ENCODE measurements around the gene PLD2.

The PLD2 gene, protein sequence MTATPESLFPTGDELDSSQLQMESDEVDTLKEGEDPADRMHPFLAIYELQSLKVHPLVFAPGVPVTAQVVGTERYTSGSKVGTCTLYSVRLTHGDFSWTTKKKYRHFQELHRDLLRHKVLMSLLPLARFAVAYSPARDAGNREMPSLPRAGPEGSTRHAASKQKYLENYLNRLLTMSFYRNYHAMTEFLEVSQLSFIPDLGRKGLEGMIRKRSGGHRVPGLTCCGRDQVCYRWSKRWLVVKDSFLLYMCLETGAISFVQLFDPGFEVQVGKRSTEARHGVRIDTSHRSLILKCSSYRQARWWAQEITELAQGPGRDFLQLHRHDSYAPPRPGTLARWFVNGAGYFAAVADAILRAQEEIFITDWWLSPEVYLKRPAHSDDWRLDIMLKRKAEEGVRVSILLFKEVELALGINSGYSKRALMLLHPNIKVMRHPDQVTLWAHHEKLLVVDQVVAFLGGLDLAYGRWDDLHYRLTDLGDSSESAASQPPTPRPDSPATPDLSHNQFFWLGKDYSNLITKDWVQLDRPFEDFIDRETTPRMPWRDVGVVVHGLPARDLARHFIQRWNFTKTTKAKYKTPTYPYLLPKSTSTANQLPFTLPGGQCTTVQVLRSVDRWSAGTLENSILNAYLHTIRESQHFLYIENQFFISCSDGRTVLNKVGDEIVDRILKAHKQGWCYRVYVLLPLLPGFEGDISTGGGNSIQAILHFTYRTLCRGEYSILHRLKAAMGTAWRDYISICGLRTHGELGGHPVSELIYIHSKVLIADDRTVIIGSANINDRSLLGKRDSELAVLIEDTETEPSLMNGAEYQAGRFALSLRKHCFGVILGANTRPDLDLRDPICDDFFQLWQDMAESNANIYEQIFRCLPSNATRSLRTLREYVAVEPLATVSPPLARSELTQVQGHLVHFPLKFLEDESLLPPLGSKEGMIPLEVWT
- 13.3 to 23.8 (median 19.9) reads per million in 4 donors for total RNA-seq

DNA sequence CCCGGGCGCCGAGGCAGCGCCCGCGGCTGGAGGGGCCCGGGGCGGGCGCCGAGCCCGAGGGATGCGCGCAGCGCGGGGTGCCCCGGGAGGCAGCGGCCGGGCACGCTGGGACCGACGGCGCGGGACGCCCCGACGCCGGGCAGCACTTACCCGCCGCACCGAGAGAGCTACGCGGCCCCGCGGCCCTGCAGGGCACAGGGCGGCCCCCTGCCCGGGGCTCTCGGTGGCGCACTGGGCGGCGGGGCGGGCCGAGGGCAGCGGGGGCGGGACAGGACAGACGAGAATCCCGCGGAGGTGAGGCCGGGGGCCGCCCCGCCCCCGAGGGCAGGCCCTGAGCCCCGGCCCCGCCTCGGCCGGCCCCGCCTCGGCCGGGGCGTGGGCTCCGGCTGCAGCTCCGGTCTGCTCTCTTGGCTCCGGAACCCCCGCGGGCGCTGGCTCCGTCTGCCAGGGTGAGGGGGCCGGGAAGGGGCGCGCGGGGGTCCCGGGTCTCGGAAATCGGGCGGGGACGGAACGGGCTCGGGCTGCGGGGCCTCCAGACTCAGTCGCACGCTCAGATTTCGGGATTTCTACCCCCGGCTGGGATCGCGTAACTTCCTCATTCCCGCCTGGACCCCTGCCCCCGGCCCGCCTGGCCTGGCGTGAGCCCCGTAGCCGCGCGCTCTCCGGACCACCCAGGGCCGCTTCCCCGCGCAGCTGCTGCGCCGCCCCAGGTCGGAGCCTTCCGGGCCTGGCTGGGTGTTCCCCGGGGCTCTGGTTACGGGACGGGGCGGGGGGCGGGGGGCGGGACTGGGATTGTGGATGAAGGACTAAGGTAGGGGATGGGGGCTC lies at the start of gene PLD2:
TSS of gene PLD2 (plus strand) at position 376 of the 828 bp plus-strand sequence. CDS start 621 bp downstream, outside the sequence.
- DNase-seq: peak; percentile 80 to 88 (median 84)

DNA sequence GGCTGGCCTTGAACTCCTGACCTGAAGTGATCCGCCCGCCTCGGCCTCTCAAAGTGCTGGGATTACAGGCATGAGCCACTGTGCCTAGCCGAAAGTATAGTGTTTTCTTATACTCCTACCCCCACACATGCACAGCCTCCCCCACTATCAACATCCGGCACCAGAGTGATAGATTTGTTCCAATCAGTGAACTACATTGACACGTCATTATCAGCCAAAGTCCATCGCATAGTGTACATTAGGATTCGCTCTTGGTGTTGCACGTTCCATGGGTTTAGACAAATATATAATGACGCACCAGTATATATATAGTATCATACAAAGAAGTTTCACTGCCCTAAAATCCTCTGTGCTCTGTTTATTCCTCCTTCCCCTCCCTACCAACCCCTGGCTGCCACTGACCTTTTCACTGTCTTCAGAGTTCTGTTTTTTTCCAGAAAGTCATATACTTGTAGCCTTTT lies 47.1 kb upstream of the PLD2 start:
- DNase-seq: no peak

DNA sequence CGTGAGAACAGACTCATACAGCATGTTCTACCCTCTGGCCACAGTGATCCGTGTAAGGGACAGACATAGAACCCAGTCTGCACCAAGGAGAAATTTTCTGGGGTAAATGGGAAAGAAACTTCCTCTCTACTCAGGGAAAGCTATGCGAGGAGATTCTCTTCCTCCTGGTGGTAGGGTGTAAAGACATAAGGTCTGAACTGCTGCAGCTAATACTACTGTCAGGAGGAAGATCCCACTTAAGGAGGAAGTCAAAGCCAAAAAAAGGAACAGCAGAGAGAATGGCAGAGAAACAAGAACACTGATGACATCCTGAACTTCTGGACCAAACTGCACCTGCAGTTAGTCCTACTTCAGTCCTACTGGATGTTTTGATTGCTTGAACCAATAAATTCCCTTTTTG lies 42.4 kb upstream of the PLD2 start:
- no peak for DNase-seq

DNA sequence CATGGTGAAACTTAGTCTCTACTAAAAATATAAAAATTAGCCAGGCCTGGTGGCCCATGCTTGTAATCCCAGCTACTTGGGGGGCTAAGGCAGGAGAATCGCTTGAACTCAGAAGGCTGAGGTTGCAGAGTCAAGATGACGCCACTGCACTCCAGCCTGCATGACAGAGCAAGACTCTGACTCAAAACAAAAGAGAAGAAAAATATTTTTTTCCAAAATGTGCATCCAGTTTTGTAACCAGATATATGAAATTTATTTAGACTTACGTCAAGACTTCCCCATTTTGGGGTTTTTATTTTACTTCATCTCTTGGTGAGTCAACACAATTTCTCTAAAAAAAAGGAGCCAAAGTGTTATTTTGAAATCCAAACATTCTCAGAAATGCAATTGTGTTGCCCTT lies 40.8 kb upstream of the PLD2 start:
- DNase-seq: no peak

DNA sequence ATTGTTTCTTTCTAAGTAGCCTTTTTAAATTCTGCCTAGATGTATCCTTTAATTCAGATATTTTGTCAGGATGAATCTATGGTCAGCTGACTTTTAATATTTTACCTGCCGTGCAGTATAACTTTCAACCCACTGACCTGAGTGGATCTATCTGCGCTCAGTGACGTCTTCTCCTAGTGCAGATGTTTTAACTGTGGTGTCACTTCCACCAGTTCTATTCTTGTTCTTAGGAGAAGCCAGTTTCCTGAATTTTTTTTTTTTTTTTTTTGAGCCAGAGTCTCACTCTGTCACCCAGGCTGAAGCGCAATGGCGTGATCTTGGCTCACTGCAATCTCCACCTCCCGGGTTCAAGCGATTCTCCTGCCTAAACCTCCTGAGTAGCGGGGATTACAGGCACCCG lies 40.2 kb upstream of the PLD2 start:
- no peak for DNase-seq

DNA sequence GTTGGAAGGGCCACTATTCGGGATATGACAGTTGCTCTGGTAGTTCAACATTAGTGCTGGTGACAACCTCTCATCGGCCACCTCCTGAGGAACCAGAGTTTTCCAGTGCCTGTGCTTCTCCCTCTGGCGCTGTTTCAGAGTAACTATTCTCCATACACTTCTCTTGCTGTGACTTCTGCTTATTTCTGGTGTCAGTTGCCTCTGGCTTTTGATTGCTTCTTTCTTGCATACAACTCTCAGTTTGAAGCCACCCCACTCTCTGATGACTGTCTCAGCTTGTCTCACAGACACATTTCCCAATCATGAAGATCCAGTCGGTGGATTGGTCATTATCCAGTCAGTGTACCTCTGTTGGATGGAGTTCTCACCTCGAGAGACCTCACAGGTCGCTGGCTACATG lies 38.7 kb upstream of the PLD2 start:
- no peak for DNase-seq

DNA sequence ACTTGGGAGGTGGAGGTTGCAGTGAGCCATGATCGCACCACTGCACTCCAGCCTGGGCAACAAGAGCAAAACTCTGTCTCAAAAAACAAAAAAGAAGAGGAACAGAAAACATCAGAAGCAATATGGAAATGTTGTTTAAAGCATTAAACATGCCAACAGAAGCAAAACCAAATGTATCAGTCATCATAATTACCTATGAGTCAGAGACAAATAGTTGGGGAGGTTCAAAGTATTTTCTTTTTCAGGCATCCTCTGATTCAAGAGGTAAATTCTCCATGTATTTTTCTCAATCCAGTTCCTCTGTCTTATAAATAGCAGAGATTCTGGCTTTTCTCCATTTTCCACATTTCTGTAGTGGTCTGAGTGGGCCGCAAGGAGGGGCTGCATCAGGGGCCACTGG lies 37.3 kb upstream of the PLD2 start:
- no peak for DNase-seq

DNA sequence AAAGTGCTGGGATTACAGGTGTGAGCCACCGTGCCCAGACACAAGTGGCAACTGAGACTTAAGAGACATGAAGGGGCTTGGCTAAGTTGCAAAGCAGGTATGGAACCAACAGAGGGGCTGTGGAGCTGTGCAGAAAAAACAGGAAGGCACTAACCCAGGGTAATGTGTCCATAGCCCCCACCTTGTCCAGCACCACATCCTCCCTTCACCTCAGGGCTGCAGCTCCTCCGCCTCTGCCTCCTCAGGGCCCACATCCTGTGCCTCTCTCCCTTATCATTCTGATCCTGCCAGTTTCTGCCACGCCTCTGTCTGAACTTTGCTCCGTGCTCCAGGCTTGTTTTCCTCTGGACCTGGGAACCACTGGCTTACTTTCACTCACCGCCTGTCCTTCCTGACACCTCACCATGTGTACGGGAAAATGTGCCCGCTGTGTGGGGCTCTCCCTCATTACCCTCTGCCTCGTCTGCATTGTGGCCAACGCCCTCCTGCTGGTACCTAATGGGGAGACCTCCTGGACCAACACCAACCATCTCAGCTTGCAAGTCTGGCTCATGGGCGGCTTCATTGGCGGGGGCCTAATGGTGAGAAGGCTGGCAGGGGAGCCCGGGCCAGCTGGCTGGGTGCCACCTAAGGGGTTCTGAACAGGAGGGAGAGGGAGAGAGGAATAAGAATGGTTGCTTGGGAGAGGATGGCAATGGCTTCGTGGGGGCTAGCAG lies 35.3 kb upstream of the PLD2 start, which contains the start of gene TM4SF5:
TSS of gene TM4SF5 (plus strand) at position 368 of the 716 bp plus-strand sequence. CDS start at position 405, 37 bp downstream.
- DNase-seq: peak in 1 of 5 donors; percentile 40

DNA sequence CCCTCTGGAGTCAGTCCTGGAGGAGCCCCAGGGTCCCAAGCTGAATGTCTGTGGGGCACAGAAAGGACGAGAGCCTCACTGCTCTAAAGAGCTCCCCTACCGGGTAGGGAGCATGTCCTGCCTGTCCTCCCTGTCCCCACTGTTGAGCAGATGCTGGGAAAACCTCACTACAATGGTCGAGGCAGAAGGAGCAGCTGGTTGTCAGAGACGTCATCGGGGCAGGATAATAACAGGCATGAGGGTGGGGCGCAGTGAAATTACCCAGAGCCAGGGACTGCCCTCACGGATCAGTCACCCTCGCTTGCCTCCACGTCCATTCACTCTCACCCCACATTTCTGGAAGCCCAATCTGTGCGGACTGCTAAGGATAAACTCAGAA lies 34.7 kb upstream of the PLD2 start:
- DNase-seq: no peak

DNA sequence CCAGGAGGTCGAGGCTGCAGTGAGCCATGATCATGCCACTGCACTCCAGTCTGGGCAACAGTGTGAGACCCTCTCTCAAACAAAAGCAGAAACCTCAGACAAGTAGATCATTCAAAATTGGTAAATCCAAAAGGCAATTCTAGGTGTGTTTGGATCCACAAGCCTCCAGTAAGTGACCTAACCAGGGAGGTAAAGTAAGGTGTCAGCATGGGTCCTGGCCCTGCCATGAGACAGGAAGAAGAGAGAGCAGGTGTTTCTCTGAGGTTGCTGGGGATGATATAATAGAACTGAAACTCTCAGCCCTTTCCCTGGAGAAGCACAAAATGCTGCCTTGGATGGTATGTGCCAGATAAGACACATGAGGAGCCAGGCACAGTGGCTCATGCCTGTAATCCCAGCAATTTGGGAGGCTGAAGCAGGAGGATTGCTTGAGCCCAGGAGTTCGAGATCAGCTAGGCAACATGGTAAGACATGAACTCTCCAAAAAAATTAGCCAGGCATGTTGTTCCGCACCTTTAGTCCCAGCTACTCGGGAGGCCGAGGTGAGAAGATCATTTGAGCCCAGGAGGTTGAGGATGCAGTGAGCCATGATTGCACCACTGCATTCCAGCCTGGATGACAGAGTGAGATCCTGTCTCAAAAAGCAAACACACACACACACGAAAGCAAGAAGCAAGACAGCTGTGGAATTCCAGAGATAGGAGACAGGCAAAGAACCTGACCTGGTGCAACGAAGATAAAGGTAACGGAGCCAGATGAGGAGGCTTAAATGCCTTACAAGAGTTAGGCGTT lies 28.8 kb upstream of the PLD2 start:
- DNase-seq: no peak

DNA sequence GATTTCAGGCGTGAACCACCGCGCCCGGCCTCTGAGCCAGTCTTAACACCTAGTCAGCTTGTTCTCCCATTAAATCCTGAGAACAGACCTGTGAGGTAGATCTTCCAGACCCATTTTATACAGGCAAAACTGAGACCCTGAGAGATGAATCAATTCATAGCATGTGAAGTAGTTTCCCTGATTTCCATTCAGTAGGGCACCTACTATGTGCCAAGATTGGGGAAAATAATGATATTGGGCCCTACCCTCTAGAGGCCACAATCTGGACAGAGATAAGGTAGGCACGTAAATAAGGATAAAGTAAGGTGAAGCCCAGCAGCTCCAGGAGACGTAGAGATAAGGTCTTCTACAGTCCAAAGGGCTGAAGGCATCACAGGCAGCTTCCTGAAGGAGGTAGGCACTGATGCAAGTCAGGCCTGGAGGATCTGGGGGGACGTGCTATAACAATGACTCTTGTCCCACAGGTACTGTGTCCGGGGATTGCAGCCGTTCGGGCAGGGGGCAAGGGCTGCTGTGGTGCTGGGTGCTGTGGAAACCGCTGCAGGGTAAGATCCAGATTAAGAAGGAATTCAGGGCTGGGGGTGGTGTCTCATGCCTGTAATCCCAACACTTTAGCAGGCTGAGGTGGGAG lies 26.5 kb upstream of the PLD2 start:
- no peak for DNase-seq

DNA sequence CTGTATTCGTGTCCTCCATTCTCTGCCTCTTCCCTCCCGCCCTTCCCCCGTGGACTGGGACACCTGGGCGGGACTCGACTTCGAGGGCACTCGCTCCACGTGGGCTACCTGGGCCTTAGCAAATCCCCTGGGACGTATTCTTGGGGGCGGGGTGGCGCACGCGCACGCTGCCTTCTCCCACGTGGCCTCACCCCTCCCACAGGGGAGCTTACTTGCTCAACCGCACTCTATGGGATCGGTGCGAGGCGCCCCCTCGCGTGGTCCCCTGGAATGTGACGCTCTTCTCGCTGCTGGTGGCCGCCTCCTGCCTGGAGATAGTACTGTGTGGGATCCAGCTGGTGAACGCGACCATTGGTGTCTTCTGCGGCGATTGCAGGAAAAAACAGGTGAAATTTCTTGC lies 24.3 kb upstream of the PLD2 start:
- peak in 1 of 5 donors; percentile 34 for DNase-seq

DNA sequence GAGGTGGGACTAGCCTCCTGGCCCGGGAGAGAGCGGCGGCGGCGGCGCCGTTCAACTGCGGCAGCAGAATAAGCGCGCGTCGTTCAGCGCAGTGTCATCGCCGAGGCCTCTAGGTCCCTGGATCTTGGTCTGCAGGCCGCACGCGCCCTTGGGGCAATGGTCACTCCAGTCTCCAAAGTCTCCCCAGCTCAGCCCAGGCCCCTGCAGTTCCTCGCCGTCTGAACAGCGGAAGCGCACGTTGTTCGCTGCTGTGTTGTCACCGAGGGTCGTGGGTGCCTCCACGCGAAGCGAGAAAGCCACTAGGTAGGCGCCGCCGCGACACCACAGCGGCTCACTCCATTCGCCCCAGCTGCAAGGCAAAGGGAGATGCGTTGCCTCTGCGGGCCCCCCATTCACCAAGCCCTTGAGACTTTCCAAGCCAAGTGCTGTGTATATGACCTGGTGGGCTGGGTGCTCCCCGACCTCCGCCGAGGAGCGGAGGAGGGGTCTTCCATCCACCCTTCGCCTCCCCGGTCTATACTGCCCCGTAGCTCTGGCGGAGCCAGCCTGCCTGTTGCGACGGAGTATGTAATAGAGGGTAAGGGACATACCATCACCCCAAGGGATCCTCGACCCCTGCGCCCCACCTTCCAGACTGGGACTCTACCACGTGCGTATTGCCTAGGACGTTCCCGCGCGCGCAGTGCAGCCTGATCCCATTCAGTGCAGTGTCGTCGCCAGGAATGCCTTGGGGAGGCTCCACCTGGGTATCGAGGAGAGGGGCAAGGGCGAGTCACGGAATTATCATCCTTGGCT lies 21.4 kb upstream of the PLD2 start:
- DNase-seq: no peak

DNA sequence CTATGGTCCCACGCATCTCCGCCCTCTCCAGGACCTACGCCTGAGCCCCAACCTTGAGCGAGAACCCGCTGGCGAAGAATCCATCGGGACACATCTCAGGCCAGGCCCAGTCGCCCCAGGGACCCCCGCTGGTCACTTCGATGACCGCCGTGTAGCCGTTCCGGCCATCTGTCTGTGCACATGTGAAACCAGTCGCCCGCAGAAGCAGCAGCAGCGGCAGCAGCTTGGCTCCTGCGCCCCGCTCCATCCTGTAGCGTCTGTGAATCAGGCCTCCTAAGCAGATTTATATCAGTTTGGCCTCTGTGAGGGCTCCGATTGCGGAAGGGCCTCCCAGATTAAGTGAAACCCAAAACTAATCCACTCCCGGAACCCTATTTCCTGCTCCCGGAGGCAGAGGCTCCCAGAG lies 20.8 kb upstream of the PLD2 start, which contains the start of gene VMO1:
TSS of gene VMO1 (minus strand) at position 259 of the 406 bp plus-strand sequence. CDS start at position 247, 12 bp downstream.
- no peak for DNase-seq

DNA sequence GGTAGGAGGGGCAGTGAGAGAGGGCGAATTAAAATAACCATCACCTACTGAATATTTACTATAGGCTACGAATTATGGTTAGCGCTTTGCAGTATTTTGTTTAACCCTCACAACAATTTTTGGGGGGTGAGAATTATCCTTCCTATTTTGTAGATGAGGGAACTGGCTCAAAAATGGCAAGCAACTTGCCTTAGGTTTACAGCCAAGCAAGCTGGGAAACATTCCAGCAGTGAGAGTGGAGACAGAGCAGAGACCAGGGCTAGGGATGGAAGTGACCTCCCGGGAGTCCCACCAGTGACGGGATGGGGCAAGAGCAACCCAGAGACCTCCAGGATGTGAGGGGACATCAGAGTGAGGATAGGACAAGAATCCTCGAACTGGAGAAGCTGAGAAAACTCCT lies 20.4 kb upstream of the PLD2 start:
- DNase-seq: no peak

DNA sequence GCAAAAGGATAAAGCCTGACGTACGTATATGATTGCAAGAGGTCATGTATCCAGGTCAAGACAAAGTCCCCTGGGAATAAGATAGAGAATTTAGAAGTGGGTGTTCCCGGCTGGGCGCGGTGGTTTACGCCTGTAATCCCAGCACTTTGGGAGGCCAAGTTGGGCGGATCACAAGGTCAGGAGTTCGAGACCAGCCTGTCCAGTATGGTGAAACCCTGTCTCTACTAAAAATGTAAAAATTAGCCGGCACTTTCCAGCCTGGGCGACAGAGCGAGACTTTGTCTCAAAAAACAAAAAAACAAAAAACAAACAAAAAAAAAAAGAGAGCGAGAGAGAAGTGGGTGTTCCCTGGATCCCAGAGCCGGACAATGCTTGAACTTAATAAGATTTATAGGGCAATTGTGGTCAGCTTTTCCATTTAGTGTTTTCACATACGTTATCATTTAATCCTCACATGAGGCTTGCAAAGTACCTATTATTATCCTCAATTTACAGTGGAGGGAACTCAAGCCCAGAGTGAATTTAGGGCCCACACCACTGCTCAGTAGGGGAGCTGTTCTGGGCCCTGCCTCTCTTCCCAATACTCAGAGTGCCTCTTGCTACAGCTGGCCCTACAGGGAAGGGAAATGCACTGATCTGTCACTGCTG lies 18.7 kb upstream of the PLD2 start:
- DNase-seq: no peak

DNA sequence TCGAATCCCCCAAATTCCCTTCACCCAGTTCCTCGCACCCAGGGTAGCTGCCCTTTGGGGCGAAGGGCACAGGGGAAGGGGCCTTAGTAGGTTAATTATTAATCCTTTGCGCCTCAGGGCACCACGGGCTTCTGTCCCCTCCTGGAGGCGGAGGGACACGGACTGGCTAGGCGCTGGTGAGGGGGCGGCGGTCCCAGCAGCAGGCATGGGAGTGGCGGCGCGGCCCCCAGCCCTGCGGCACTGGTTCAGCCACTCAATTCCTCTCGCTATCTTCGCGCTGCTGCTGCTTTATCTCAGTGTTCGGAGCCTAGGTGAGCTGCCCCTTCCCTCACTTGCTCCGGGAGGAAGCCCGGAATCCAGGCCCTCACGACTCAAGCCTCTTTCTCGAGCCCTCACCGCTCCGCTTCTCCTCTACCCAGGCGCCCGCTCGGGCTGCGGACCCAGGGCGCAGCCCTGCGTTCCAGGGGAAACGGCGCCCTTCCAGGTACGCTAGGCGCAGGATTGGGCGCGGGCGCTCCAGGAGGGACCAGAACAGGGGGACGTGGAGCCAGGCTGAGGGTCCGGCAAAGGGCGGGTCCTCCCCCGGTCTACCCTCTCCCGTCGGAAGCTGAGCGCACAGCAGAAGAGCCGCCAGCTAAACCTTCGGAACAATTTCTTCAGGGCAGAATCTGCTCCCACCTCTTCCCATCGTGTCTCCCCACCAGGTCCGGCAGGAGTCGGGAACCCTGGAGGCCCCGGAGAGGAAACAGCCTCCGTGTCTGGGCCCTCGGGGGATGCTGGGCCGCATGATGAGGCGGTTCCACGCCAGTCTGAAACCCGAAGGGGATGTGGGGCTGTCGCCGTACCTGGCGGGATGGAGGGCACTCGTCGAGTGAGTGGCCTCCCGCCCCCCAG lies 17.9 kb upstream of the PLD2 start, which contains the start of gene GLTPD2:
TSS of gene GLTPD2 (plus strand) at position 158 of the 894 bp plus-strand sequence. CDS start at position 206, 48 bp downstream.
- DNase-seq: no peak

DNA sequence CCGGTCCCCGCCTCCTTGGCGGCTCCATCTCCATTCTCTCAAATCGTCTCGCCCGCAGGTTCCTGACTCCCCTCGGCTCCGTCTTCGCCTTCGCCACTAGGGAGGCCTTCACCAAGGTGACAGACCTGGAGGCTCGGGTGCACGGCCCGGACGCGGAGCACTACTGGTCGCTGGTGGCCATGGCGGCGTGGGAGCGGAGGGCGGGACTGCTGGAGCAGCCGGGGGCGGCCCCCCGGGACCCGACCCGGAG lies 17.3 kb upstream of the PLD2 start:
- no peak for DNase-seq
